ENCODE measurements around the gene CDC23.
"Not testable (repeated sequence)": the region's sequence is repeated elsewhere in the genome, so short reads cannot be mapped to it uniquely, and the experiment has no call there.

The CDC23 gene

GRCh38 chr5:138213161-138214029 lies at the start of gene CDC23:
TSS of gene CDC23 (minus strand) at chr5:138213323. CDS start at chr5:138213312, 11 bp downstream.
- peak; percentile 84 for DNase-seq

GRCh38 chr5:138258704-138259292 lies 45.7 kb upstream of the CDC23 start:
- DNase-seq, result no peak

GRCh38 chr5:138257583-138257982 lies 44.5 kb upstream of the CDC23 start:
- DNase-seq, result no peak

GRCh38 chr5:138252944-138253343 lies 39.8 kb upstream of the CDC23 start:
- DNase-seq, result no peak

- DNase-seq, result not testable (repeated sequence)
Observed at GRCh38 chr5:138247800-138248199, 34.7 kb upstream of the CDC23 start.

- DNase-seq, result no peak
Observed at GRCh38 chr5:138246822-138247221, 33.7 kb upstream of the CDC23 start.

GRCh38 chr5:138246334-138246733 lies 33.2 kb upstream of the CDC23 start:
- no peak for DNase-seq

GRCh38 chr5:138245717-138246116 lies 32.6 kb upstream of the CDC23 start:
- no peak for DNase-seq

- DNase-seq, result no peak
Observed at GRCh38 chr5:138243794-138244193, 30.7 kb upstream of the CDC23 start.

- DNase-seq, result no peak
Observed at GRCh38 chr5:138241688-138242571, 28.8 kb upstream of the CDC23 start.

GRCh38 chr5:138240650-138241385 lies 27.7 kb upstream of the CDC23 start:
- no peak for DNase-seq

GRCh38 chr5:138238034-138238433 lies 24.9 kb upstream of the CDC23 start:
- DNase-seq, result no peak

GRCh38 chr5:138234651-138235050 lies 21.5 kb upstream of the CDC23 start:
- no peak for DNase-seq

GRCh38 chr5:138233280-138233679 lies 20.2 kb upstream of the CDC23 start:
- DNase-seq, result no peak

GRCh38 chr5:138230981-138231589 lies 18.0 kb upstream of the CDC23 start:
- DNase-seq, result no peak

GRCh38 chr5:138230261-138230660 lies 17.1 kb upstream of the CDC23 start:
- no peak for DNase-seq

- DNase-seq, result no peak
Observed at GRCh38 chr5:138229387-138229786, 16.3 kb upstream of the CDC23 start.

GRCh38 chr5:138226910-138227309 lies 13.8 kb upstream of the CDC23 start:
- no peak for DNase-seq

- DNase-seq, result no peak
Observed at GRCh38 chr5:138224712-138225111, 11.6 kb upstream of the CDC23 start.

GRCh38 chr5:138223532-138223931 lies 10.4 kb upstream of the CDC23 start:
- no peak for DNase-seq

- DNase-seq, result no peak
Observed at GRCh38 chr5:138216799-138217198, 3.7 kb upstream of the CDC23 start.

GRCh38 chr5:138212828-138213160 lies 329 bp downstream of the CDC23 start:
- DNase-seq, result no peak

All from activated T-cell treated with anti-CD3 and anti-CD28 coated beads for 4 hours (primary cell).